SK-N-MC (cell line): Measurements from ENCODE around the gene TNNI3.
A peak's percentile ranks its signal among the peaks of the same experiment; 100 is the strongest.
"Not testable (repeated sequence)": the region's sequence is repeated elsewhere in the genome, so short reads cannot be mapped to it uniquely, and the experiment has no call there.

Experiments used
- DNase-seq: peaks from one replicate; pipeline ENCODE4 v3.0.0-alpha.2; 2011; ENCODE audit warnings: low read depth, low spot score
- H3K27ac ChIP-seq: fragments of 200-600 bp; sonication (generic); 2 replicates; pipeline ENCODE4 v1.5.1; 2016; ENCODE audit warnings: mixed run types
- H3K36me3 ChIP-seq: fragments of 200-600 bp; sonication (generic); 2 replicates; pipeline ENCODE4 v1.6.1; 2017; ENCODE audit warnings: antibody characterized with exemption, low read length, mixed read lengths; ENCODE audit not compliant: insufficient read depth
- H3K4me3 ChIP-seq: fragments of 200-600 bp; sonication (generic); 2 replicates; pipeline ENCODE4 v1.5.1; 2016
- H3K9ac ChIP-seq: fragments of 200-600 bp; sonication (generic); 2 replicates; pipeline ENCODE4 v1.8.0; 2017; ENCODE audit warnings: mixed run types, mixed read lengths; ENCODE audit not compliant: insufficient read length
- H3K9me3 ChIP-seq: fragments of 200-600 bp; sonication (generic); 2 replicates; pipeline ENCODE4 v1.6.1; 2017; ENCODE audit warnings: low read depth, mild to moderate bottlenecking, antibody characterized with exemption, low read length, moderate library complexity, mixed read lengths
- EZH2 ChIP-seq: fragments of 200-600 bp; sonication (generic); IDR thresholded peaks from one replicate; pipeline ENCODE4 v1.6.1; 2017; ENCODE audit warnings: antibody characterized with exemption
- FOXP2 ChIP-seq: optimal IDR thresholded peaks from 2 replicates; pipeline ENCODE3; 2011; ENCODE audit warnings: mild to moderate bottlenecking, moderate library complexity; ENCODE audit not compliant: insufficient read depth; ENCODE audit errors: extremely low read length, control extremely low read depth
- POLR2AphosphoS5 ChIP-seq: IDR thresholded peaks from 2 replicates; pipeline ENCODE4 v1.6.1; 2012; ENCODE audit warnings: mild to moderate bottlenecking, low read depth, low read length, borderline replicate concordance

The TNNI3 gene

DNA sequence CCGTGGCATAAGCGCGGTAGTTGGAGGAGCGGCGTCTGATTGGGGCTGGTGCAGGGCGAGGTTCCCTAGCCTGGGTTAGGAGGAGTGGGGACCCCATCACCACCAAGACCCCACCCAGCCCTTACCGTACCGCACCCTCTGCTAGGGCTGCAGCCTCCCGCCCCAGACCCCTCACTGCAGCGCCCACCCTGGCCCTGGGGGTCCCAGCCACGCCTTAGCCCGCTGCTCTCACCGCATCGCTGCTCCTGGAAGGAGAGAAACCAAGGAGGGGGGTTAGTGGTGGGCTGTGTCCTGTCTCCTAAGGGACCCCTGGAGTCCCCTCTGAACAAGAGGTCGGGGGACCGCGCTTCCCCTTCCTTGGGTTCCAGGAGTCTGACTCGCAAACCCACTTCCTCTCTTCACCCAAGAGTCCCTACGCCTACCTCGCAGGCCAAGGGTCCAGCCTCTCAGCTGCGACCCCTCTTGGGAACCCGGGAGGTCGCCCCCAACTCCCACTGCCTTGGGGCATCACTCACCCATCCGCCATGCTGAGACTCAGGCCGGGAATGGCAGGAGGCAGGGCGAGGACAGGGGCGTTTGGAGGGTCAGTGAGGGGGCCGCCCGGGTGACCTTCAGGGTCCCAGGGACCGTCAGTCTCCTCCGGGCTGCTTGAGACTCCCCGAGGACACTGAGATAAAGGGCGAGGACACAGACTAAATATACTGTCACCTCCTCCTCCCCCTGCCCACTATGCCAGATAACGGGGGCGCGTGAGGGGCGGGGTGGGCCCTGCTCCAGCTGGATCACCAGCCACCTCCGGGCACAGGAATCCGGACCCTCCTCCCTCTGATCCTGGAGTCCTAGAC lies at the start of gene TNNI3:
TNNI3 (minus strand) TSS at position 669 of the 845 bp plus-strand sequence; CDS start at position 526, 143 bp downstream.
- Histone ChIP-seq H3K9ac (no peak within 1 kb of the TSS), H3K36me3 (peaks cover 5% of the 10 kb centered on the region; the same call in 1 of the 2 replicates), H3K27ac (peak within 1 kb of the TSS; percentile 31), H3K9me3 (no peaks in the 10 kb centered on the region; the same call in 1 of the 2 replicates), H3K4me3 (peak within 1 kb of the TSS; percentile 86)
- no peak for DNase-seq
- TF ChIP-seq POLR2AphosphoS5, result no peak

DNA sequence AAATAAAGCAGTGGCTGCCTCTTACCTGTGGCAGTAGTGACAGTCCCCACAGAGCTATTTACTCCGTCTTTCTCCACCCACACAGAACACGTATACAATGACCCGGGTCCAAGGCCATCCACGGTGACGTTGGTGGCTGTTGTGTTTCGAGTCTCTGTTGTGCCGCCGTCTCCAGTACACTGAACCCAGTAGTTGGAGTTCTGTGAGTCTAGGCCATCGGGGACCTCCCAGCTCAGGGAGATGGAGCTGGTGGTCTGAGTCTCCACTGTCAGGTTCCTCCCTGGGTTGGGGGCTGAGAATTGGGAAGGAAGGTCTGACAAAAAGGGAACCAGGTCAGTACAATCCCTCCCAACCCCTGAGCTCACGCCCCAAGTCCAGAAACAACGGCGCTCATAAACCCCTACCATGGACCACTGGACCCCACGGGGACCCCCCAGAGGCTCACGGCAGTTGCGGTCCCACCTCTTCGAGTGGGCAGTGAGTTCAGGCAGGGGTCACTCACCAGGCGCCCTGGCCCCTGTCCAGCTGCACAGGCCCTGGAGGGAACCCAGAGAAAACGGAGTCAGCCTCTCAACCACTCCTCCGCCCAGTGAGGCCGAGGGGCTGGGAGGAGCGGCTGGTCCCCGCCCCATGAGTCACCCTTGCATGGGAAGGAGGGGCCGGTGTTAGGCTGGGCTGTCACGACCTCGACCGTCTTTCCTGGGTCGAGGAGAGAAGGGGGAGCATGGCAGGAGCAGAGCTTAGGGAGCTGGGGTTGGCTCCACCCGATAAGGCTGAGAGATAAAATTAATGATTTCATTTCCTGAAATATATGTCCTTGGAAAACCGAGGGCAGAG lies 49.4 kb upstream of the TNNI3 start:
- Histone ChIP-seq H3K36me3 (no peaks in the 10 kb centered on the region), H3K27ac (no peak overlapping the region), H3K9ac (no peak overlapping the region), H3K4me3 (no peak overlapping the region), H3K9me3 (no peaks in the 10 kb centered on the region)
- no peak for DNase-seq
- TF ChIP-seq POLR2AphosphoS5, result no peak
- TF ChIP-seq EZH2, result no peak
- no peak for TF ChIP-seq FOXP2

DNA sequence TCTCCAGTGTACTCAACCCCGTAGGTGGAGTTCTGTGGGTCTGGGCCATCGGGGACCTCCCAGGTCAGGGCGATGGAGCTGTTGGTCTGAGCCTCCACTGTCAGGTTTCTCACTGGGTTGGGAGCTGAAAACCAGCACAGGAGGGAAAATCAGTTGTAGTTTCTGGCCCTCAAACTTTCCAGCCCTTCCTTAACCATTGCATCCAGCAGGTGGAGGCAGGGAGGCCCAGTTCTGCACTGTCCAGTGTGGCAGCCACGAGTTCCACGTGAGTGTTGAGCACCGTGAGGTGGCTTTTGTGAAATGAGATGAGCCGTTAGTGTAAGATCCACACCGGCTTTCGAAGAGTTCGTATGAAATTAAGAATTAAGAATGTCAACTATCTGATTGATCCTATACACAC lies 44.7 kb upstream of the TNNI3 start:
- not testable (repeated sequence) for H3K36me3 ChIP-seq, H3K27ac ChIP-seq, H3K9me3 ChIP-seq, DNase-seq, H3K9ac ChIP-seq, H3K4me3 ChIP-seq

DNA sequence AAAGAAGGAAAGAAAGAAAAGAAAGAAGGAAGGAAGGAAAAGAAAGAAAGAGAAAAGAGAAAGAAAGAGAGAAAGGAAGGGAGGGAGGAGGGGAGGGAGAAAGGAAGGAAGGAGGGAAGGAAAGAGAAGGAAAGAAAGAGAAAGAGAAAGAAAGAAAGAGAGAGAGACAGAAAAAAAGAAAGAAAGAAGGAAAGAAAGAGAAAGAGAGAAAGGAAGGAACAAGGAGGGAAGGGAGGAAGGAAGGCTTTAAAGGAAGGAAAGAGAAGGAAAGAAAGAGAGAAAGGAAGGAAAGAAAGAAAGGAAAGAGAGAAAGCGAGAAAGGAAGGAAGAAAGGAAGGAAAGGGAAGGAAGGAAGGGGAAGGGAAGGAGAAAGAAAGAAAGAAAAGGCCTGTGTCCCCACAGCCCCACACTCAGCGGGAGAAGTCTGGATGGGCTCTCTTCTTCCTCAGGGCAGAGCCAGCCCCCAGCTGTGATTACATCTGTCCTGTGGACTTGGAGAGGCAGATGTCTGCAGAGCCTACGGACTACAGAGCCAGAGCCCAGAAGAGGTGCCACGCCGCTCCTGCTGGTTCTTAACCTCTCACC lies 42.2 kb upstream of the TNNI3 start:
- DNase-seq, result no peak
- no peaks in the 10 kb centered on the region for H3K9me3 ChIP-seq
- H3K9ac ChIP-seq, result no peak overlapping the region
- no peak overlapping the region for H3K27ac ChIP-seq
- TF ChIP-seq POLR2AphosphoS5 (no peak), FOXP2 (no peak), EZH2 (no peak)
- H3K36me3 ChIP-seq, result no peaks in the 10 kb centered on the region
- H3K4me3 ChIP-seq, result no peak overlapping the region

DNA sequence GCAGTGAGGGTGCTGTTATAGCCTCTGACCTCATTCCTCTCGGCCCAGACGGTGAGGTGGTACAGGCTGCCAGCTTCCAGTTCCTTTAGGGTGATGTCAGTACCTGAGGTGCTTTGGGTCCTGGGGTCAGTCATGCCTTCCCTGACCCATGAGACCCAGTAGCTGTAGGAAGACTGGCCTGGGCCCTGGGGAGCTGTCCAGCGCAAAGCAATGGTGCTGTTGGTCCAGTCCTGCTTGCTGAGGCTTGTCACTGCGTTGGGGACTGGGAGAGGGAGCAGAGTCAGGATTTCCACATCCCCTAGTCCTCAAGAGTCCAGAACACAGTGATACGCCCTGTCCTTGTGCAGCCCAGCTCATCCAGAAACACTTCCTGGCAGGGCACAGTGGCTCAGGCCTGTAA lies 41.1 kb upstream of the TNNI3 start:
- Histone ChIP-seq H3K27ac (no peak overlapping the region), H3K36me3 (no peaks in the 10 kb centered on the region), H3K9ac (no peak overlapping the region), H3K4me3 (no peak overlapping the region), H3K9me3 (no peaks in the 10 kb centered on the region)
- DNase-seq, result no peak
- TF ChIP-seq FOXP2 (no peak), POLR2AphosphoS5 (no peak), EZH2 (no peak)

DNA sequence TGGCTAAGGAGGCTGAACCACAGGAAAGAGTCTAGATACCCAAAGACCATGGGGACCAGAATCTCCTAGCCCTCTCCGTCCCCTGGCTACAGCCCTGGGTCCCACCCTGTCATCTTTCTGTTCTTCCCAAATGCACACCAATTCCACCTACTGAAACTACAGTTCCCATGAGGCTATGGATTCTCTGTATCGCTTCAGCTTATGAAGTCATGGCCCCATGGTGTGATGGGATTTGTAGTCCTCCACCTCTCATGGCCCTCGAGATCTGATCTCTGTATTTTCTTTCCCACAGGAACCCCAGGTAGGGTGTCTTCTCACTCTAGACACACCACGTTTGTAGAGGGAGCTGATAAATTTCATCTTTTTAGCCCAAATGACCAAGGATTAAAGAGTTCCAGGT lies 40.0 kb upstream of the TNNI3 start:
- no peaks in the 10 kb centered on the region for H3K36me3 ChIP-seq
- TF ChIP-seq FOXP2, result no peak
- TF ChIP-seq EZH2, result no peak
- no peak overlapping the region for H3K4me3 ChIP-seq
- no peak overlapping the region for H3K9ac ChIP-seq
- no peak for DNase-seq
- no peak overlapping the region for H3K27ac ChIP-seq
- H3K9me3 ChIP-seq, result no peaks in the 10 kb centered on the region

DNA sequence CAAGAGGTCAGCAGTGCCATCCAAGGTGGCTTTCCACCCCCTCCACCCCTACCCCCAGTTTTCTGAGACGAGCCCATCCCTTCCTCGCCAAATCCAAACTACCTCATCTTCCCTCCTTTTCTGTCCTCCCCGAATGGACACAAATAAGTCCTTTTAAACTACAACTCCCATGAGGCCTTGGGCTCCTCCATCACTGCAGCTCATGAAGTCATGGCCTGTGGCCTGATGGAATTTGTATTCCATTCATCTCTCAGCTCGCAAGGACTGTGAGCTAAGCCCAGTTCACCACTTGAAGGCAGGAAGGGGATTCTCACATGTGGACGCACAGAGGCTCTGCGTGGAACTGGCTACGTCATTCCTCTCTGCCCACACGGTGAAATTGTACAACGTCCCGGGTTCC lies 39.3 kb upstream of the TNNI3 start:
- Histone ChIP-seq H3K36me3 (no peaks in the 10 kb centered on the region), H3K27ac (no peak overlapping the region), H3K9me3 (no peaks in the 10 kb centered on the region), H3K9ac (no peak overlapping the region), H3K4me3 (no peak overlapping the region)
- TF ChIP-seq FOXP2, result no peak
- no peak for DNase-seq

DNA sequence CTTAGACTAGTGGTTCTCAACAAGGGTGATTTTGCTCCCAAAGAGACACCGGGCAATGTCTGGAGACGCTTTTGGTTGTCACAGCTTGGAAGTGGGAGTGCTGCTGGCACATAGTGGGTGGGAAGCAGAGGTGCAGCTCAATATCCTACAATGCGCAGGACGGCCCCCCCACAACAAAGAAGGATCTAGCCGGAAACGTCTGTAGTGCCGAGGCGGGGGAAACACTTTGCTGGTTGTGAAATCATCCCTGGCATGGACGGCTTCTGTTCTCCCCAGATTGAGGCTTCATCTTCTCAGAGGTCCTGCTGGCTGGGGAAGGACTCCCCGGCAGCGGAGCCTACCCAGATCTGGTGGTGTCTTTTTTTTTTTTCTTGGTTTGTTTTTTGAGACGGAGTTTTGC lies 35.9 kb upstream of the TNNI3 start:
- no peak overlapping the region for H3K27ac ChIP-seq
- H3K9ac ChIP-seq, result no peak overlapping the region
- H3K36me3 ChIP-seq, result no peaks in the 10 kb centered on the region
- no peak for TF ChIP-seq POLR2AphosphoS5
- TF ChIP-seq FOXP2, result no peak
- no peak for TF ChIP-seq EZH2
- H3K4me3 ChIP-seq, result no peak overlapping the region
- no peak for DNase-seq
- no peaks in the 10 kb centered on the region for H3K9me3 ChIP-seq

DNA sequence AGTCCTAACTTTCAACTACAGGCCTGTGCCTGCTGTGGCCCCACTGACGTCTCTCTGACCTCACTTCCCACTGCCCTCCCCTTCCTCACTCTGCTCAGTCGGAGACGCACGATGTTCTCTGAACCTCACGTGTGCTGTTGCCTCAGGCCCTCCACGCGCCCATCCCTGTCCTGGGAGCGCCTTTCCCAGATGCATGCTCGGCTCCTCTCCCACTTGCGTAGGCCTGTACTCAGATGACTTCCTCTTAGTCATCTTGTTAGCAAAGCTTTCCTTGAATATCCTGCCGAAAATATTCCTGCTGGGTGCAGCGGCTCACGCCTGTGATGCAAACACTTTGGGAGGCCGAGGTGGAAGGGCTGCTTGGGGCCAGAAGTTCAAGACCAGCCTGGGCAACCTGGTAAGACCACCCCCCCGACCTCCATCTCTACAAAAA lies 31.9 kb upstream of the TNNI3 start:
- Histone ChIP-seq H3K4me3 (no peak overlapping the region), H3K27ac (no peak overlapping the region)

More for the DNA sequence above, 31.9 kb upstream of the TNNI3 start:
- no peak for DNase-seq
- H3K36me3 ChIP-seq, result no peaks in the 10 kb centered on the region
- TF ChIP-seq FOXP2 (no peak), POLR2AphosphoS5 (no peak), EZH2 (no peak)
- H3K9me3 ChIP-seq, result no peaks in the 10 kb centered on the region
- H3K9ac ChIP-seq, result no peak overlapping the region
